ENCODE results near the gene CRELD2.

DNA sequence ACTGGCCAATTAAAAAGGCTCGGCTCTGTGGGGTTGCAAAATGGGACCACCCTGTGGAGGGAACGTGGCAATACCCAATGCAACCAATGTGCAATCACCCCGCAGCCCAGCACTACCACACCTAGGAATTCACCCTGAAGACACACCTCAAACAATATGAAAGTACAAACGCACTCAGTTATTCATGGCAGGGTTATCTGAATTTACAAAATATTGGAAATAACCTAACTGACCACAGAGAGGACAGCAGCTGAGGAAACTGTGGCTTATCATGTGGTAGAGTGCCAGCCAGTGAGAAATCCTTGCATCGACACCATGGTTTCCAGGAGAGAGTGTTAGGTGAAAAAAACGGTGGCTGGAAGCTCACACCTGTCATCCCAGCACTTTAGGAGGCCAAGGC, 18.9 kb upstream of the CRELD2 start:
- TF ChIP-seq TAF1 (IDR thresholded peaks at IDR 0.05; ENCODE audit: borderline replicate concordance, insufficient read depth, low read length) (no peak), POLR2AphosphoS5 (IDR thresholded peaks at IDR 0.05; ENCODE audit: low read depth, low read length) (no peak), SIN3A (IDR thresholded peaks at IDR 0.05; ENCODE audit: borderline replicate concordance, insufficient read depth, low read length) (no peak)

All from PFSK-1 (cell line).